Colon (tissue), 2 donors: ENCODE data around the gene DRD4.
"Not testable (repeated sequence)": the region's sequence is repeated elsewhere in the genome, so short reads cannot be mapped to it uniquely, and the experiment has no call there.

Experiments
- FAIRE-seq: peaks from 2 replicates; lab custom pipeline; 2012; peaks lifted over from hg19 to GRCh38; lab: Jason Lieb, UNC
- donor health status: control.
- donor health status: control.

The DRD4 gene

DNA sequence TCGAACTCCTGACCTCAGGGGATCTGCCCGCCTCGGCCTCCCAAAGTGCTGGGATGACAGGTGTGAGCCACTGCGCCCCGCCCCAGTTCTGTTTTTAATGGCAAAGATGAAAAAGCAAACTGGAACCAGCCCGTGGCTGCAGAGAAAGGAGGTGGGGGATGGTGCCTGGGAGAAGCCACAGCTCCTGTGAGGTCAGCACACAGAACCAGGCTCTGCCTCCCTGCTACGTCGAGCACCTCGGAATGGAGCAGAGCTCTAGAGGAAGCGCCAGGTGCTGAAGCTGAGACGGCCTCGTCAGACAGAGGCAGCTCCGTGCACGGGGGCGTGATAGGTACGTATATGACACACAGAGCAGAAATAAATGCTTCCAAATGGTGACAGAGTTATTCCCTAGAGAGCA is 8.5 kb downstream of the DRD4 start:
- no peak for FAIRE-seq

DNA sequence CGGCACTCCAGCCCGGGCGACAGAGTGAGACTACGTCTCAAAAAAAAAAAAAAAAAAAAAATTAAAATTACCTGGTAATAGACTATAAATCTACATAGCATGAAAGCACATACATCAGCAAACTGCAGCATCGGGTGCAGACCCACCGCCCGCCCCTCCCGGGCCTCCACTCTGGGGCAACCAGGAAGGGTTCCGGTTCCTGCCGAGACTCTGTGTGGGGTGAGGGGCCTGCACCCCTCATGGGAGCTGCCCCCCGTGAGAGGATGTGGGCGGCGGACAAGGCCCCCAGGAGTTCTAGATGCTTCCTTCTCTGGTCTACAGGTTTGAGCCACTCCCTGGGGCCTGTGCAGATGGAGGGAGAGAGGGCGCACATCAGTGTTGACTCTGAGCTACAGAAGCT is 9.1 kb downstream of the DRD4 start:
- FAIRE-seq, result no peak

DNA sequence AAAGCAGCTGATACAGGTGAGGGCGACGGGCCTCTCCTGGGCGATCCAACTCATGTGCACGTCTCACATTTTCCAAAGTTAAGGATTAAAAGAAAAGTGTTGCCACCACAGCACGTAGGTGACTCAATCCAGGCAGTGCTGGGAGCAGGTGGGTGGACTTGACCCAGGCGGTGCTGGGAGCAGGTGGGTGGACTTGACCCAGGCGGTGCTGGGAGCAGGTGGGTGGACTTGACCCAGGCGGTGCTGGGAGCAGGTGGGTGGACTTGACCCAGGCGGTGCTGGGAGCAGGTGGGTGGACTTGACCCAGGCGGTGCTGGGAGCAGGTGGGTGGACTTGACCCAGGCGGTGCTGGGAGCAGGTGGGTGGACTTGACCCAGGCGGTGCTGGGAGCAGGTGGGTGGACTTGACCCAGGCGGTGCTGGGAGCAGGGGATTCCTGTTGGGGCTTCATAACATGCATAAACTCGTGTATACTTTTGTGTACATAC is 10.6 kb downstream of the DRD4 start:
- not testable (repeated sequence) for FAIRE-seq

GRCh38 chr11:650482-650881 is 13.4 kb downstream of the DRD4 start:
- no peak for FAIRE-seq

DNA sequence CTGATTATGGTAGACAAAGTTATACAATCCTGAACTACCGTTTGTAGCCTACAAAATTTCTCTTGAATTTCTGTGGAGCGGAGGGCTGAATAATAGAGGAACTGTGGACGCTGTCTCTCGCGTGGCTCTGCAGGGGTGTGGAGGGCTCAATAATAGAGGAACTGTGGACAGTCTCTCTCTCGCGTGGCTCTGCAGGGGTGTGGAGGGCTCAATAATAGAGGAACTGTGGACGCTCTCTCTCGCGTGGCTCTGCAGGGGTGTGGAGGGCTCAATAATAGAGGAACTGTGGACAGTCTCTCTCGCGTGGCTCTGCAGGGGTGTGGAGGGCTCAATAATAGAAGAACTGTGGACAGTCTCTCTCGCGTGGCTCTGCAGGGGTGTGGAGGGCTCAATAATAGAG is 16.1 kb downstream of the DRD4 start:
- not testable (repeated sequence) for FAIRE-seq

DNA sequence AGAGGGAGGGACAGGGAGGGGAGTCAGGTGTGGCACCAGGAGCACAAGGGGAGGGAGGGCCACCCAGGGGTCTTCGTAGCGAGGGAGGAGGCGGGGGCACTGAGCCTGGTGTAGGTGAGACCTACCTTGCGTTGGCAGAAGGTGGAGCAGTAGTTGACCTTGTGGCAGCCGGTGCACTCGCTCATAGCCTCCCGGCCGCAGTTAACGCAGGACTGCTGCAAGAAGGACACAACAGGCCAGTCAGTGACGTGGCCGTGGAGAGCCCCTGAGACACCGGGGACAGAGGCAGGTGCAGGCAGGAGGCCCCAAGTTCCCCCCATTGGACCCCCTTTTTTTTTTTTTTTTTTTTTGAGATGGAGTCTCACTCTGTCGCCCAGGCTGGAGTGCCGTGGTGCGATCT is 16.8 kb downstream of the DRD4 start:
- FAIRE-seq, result no peak

DNA sequence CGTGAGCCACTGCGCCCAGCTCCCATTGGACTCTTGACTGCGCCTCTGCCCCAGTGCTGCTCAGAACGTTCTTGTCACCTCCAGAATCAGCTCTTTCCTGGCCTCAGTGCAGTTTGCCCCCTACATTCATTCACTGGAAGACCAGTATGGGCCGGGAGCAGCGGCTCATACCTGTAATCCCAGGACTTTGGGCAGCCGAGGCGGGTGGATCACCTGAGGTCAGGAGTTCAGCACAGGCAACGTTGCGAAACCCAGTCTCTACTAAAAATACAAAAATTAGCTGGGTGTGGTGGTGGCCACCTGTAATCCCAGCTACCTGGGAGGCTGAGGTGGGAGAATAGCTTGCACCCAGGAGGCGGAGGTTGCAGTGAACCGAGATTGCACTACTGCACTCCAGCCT is 17.4 kb downstream of the DRD4 start:
- FAIRE-seq, result not testable (repeated sequence)

- no peak for FAIRE-seq
Measured at GRCh38 chr11:655036-655726, 18.1 kb downstream of the DRD4 start.

GRCh38 chr11:656426-656825 is 19.4 kb downstream of the DRD4 start:
- no peak for FAIRE-seq

- no peak for FAIRE-seq
Measured at GRCh38 chr11:656866-657265, 19.8 kb downstream of the DRD4 start.

- no peak for FAIRE-seq
Measured at GRCh38 chr11:657691-658126, 20.6 kb downstream of the DRD4 start.

GRCh38 chr11:659532-660085 is 22.5 kb downstream of the DRD4 start:
- FAIRE-seq, result no peak

- FAIRE-seq, result no peak
Measured at GRCh38 chr11:660281-660680, 23.2 kb downstream of the DRD4 start.

DNA sequence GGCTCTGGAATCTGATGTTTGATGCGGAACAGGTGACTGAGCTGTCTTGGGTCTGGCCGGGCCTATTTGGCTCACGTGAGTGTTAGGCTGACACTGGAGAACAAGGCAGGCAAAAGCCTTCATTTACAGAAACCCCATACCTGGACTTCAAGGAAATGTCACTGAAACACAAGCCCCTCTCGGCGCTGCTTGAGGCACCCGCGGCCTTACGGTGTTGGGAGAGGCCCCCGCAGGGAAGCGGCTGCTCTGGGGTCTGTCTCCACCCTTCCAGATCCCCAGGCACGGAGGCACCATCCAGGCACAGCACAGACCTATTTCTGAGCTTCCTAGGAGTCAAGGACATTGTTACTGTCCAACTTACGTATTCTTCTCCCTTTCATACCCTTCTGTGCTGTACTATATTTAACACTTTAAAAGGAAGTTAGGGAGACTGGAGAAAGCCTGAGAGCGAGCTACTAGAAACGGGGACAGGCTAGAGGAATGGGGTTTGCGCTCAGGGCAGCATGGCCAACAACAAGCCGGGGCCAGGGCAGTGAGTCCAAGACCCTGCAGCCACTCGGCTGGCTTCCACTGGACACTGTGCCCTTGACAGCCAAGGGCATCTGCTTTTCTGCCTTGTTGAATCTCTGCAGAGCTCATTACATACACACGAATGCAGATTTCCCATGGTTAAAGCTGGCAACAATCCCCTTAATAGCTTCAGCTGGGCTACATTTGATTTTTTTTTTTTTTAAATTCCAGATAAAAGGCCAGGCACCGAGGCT is 23.8 kb downstream of the DRD4 start:
- FAIRE-seq, result no peak

DNA sequence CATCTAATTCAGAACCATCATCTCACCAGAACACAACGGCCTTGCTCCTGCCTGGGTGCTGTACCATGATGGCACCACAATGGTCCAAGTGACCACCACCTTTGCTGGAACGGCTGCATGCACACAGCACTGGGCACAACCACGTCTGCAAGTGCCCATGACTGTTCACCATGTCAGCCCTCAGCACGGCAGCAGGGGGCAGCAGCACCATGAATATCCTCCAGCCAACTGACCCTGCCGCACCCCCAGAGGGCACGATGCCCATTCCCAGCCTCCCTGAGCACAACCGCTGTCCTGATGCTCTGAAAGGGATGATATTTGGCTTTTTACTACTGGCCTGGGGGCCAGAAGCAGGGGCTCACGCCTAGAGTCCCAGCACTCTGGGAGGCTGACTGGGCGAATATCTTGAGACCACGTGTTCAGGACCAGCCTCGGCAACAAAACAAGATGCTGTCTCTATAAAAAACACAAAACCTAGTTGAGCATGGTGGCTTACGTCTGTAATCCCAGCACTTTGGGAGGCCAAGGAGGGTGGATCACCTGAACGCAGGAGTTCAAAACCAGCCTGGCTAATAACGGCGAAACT is 25.7 kb downstream of the DRD4 start:
- no peak for FAIRE-seq

- no peak for FAIRE-seq
Measured at GRCh38 chr11:665062-665703, 28.1 kb downstream of the DRD4 start.

DNA sequence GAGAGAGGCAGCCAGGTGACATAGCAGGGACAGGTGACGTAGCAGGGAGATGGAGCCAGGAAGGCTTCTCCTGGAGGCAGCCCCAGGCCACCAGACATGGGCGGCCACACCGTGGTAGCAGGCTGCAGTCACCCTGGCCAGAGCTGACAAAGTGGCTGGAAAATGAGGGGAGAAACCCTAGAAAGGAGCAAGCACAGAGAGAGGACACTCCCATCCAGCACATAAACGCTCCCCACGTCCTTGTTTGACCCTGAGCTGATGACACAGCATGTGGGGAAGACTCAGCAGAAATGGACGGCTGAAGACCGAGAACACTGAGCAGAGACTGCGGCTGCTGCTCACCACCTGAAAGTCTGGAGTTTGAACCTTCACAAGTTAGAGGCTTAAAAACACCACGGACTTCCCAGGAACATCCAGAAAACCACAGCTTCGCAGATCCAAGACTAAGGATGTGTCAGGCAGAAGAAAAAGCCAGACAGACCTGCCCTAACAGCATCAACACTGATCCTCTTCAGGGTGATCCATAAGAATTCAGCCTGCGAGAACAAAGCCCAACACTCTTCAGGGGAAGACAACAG is 28.7 kb downstream of the DRD4 start:
- FAIRE-seq, result no peak

GRCh38 chr11:673866-674265 is 36.8 kb downstream of the DRD4 start:
- FAIRE-seq, result no peak

DNA sequence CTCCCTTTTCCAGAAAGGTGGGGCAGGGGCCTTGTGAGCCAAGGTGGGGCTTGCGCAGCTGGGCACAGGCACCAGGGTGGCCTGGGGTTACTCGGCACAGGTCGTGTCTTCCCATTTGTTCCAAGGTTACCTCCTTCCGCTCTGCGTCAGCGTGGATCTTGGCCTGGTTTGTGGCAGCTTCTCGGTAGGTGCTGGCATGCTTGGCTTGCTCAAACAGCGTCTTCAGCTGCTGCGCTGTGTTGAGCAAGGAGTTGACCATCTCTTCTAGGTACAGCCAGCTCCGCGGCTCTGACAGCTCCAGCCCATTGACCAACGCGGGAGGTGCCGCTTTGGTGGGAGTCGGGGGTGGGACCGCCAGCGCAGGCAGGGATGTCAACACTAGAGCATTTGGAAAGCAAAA is 37.3 kb downstream of the DRD4 start:
- FAIRE-seq, result no peak

- no peak for FAIRE-seq
Measured at GRCh38 chr11:678297-678696, 41.2 kb downstream of the DRD4 start.

DNA sequence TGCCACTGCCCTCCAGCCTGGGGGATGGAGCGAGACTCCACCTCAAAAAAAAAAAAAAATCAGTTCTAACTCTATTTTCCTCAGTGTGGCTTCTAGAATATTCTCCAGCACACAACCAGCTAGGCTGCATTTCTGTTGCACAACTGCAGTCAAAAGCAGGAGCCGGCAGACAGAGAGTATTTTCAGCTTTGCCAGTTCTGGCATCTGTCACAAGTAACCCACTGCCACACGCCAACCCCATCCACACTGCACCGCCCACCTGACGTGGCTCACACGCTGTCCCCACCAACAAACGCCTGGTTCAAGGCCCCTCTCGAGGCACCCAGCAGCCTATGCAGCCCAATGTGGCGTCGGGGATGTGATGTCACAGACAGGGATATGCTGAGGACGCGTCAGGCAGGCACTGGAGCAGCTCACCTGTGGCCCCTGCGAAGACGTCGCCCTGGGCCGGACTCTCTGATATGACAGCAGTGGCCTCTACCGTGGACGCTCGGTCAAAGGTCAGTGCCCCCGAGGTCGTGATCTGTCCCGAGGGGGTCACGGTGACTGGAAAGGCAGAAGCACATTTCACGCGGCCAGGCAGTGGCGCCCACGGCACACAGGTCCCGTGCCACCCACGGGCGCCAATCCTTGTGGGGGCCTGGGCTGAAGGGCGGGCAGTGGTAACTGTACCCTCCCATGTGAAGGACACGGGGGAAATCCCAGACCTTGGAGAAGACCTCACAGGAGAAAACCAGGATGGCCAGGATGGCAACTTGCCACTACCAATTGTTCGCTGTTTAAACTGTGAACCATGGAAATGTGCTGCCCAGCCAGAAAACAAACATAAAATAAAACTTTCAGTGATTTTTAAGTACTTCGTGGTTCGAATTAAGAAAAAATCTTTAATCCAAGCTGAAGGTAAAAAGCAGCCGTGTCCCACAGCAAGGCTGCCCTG is 42.5 kb downstream of the DRD4 start:
- no peak for FAIRE-seq
